Inflammatory macrophage (primary cell): ENCODE results near the gene GSKIP.

Experiments
- DNase-seq, 2 donors: peaks; one replicate each; pipeline ENCODE4 v3.0.0-alpha.2; 2020 to 2022

Gene GSKIP

DNA sequence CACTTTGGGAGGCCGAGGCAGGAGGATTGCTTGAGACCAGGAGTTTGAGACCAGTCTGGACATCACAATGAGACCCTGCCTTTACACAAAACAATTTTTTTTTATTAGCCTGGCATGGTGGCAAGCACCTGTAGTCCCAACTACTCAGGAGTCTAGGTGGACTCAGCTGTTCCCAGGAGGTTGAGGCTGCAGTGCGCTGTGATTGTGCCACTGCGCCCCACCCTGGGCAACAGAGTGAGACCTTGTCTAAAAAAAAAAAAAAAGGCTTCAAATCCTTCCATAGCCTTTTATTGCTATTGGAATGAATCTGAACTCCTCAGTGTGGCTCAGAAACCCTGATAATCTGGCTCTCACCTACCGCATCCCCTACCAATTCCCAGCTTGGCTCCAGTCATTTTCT, 54.7 kb downstream of the GSKIP start:
- DNase-seq: no peak

DNA sequence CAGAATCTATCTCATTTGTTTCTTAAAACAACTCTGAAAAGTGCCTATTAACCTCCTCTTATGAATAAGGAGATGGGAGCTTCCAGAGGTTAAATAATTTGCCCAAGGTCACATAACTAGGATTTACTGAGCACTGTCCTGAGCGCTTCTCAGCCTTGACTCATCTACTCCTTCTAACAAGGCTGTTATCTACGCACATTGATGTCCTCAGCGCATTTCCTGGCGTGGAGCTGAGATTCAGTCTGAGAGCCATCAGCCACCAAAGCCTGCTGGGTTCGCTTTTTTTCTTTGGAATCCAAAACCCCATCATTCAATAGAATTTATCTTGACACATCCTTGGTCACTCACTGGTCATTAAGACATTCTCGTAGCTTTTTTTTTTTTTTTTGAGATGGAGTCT, 57.9 kb downstream of the GSKIP start:
- no peak for DNase-seq

GRCh38 chr14:96422992-96423391, 59.7 kb downstream of the GSKIP start:
- no peak for DNase-seq

DNA sequence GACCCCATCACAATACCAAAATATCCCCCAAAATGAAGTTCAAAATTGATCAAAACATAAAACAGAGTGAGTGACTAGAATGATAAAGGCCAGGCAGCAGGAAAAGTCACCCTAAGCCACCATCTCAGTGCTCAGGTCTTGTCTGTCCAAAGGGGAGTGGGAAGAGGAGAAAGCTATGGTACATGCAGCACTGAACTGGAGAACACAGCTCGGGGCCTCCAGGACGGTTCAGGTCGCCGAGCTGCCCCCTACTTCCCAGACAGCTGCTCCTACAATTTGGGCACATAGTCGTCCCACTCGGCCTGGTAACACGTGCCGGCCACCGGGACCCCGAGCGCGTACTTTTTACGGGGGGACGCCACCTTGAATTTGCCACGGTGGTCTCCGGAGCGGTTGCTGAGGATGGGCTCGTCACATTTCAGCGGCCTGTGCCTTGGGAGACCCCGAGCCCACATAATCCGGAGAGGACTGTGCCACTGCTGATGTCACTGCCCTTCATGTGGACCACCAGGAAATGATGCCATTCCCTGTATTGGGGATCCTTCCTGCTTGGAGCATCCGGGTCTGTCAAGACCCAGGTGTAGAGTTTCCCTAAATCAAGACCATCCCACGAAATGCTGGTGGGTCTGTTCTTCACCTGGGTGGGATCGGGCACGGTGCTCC, 60.3 kb downstream of the GSKIP start:
- no peak for DNase-seq

DNA sequence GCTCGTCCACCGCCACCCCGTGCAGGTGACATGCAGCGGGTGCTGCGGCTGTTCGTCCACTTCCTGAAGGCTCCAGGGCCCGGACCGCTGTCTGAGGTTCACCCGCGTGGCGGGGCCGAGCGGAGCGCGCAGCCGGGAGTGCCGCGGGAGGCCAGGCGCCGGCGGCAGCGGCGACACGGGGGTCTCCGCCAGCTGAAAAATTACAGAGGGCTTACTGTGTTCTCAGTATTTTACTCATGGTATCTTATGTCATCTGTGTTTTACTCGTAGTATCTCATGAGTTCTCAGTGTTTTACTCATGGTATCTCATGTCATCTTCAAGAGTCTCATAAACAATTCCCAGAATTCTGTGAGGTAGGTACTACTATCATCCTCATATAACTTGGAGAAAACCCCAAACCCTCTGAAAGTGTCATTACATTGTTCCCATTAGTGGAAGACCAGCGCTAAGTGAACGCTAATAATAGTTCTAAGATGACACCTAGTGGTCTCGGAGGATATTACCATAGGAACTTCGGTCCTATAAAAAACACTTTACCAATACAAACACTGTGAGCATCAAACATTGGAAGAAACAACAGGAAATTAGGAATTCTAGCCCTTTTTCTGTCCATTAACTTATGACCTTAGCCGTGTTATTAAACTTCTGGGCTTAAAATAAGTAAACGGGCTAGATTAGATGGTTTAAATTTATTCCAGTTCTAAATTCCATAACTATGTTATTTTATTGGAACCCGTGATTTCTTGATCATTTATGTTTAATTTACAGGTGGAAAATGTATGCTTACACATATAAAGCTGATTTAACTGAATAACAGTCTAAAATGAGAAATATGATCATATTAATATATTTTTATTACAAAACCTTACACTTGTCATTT, 61.0 kb downstream of the GSKIP start:
- peak; percentile 68 to 83 for DNase-seq

GRCh38 chr14:96434040-96434439, 70.7 kb downstream of the GSKIP start:
- no peak for DNase-seq
